SIG-M5 (cell line): Measurements from ENCODE around the gene CD164L2.
"Not testable (repeated sequence)": the region's sequence is repeated elsewhere in the genome, so short reads cannot be mapped to it uniquely, and the experiment has no call there.

Experiments
- DNase-seq: peaks from one replicate; lab custom pipeline; 2025; lab: John Stamatoyannopoulos, UW

Gene CD164L2

GRCh38 chr1:27384797-27385196, 1.7 kb upstream of the CD164L2 start:
- DNase-seq: not testable (repeated sequence)

DNA sequence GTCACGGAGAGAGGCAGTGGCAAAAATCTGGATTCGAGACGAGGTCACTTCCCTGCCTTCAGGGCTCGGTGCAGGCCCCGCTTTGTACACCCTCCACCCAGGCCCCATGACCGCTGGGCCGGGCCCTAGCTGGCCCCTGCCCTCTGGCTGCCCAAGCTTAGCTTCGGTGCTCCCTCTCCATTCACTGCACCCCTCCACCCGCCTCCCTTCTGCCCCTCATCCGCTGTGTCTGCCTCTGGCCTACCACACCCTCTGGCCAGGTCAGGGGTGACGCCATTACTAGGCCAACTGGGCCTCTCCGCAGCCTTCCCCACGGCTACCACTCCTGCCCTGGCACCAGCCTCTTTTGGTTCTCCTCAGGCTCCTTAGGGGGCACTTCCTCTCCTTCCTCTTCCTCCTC, 528 bp upstream of the CD164L2 start:
- no peak for DNase-seq

DNA sequence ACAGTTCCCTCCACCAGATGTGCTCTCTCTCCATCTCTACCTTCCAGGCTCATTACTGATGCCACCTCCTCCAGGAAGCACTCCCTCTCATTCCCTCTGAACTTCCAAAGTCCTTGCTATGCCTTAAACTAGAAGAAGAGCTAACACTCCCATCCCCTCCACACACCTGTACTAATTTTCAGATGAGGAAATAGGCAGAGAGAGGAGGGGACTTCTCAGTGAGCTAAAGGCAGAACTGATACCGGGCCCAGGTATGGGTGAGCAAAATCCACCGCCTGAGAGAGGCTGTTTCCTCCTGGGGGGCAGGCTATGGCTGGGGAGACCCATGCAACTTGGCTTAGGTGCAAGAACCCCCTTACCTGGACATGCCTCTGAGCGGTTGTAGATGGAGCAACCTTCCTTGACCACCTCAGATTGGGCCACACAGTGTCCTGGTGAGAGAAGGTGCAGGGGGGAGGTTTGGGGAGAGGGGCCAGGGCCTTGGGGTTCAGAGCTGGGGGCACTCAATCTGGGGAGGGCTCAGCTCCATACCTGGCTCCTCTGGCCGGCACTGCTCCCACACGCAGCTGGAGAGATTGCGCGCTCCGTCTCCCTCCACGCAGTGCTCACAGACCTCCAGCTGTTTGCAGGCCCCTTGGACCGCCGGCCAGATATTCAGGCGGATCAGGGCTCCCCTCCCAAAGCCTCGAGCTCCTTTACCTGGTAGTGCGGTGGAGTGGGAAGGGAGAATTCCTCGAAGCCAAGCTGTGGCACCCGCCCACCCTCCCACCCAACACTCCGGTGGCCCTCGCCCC, 967 bp downstream of the CD164L2 start:
- no peak for DNase-seq

GRCh38 chr1:27380766-27381733, 2.1 kb downstream of the CD164L2 start:
- DNase-seq: no peak

GRCh38 chr1:27380224-27380623, 2.9 kb downstream of the CD164L2 start:
- DNase-seq: no peak

DNA sequence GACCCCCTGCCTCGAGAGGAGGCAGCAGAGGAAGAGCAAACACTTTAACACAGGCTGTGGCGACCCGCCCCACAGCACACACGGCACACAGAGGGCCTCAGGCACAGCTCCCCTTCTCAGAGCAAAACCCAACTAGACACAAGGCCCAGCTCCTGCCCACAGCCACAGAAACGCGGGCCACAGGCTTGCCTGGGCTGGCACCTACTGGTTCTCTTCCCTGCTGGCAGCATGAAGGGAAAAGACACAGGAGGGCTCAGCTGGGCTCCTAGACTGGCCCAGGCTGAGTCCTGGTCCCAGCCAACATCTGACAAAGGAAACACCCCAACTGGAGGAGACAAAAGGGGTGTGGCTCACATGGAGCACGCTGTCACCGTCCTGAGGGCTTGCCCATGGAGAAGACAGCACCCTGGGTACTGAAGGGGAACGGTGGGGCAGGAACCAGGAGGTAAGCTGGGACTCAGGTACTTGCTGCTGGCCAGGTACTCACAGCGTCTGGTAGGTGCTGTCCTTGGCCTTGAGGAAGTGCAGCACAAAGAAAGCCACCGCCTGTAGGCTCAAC, 3.5 kb downstream of the CD164L2 start:
- DNase-seq: no peak

DNA sequence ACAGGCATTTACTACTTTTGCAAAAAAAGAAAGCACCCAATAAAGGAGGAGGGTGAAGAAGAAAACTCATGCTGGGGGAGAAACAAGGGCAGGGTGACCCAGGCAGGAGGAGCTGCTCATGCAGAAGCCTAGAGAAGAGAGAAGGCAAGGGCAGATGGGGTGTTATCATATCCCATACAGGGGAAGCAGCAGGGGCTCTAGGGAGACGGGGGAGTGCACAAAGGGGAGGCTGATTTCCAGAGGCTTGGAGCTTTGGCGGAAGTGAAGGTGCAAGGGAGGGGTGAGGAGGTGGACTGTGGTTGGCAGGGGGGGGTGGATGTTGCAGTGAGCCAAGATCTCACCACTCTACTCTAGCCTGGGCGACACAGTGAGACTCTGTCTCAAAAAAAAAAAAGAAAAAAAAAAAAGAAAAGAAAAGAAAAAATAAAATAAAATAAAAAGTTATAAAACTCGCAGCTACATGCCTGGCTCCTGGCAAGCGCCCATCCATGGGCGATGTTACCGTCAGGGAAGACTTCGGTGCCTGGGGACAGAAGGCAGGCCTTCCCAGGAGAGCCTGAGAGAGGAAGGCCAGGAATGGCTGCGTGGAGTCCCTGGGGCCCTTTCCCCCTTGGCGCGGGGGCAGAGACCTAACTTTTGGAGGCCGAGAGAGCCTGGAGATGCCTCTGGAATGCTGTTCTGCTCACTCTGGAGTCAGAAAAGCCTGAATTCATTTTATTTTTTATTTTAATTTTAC, 5.2 kb downstream of the CD164L2 start:
- no peak for DNase-seq

GRCh38 chr1:27374362-27375086, 8.6 kb downstream of the CD164L2 start, which contains the start of gene FCN3:
Gene FCN3 (minus strand): TSS chr1:27374824. CDS start chr1:27374818, 6 bp downstream.
- DNase-seq: no peak

GRCh38 chr1:27372808-27373690, 10.1 kb downstream of the CD164L2 start:
- DNase-seq: no peak

DNA sequence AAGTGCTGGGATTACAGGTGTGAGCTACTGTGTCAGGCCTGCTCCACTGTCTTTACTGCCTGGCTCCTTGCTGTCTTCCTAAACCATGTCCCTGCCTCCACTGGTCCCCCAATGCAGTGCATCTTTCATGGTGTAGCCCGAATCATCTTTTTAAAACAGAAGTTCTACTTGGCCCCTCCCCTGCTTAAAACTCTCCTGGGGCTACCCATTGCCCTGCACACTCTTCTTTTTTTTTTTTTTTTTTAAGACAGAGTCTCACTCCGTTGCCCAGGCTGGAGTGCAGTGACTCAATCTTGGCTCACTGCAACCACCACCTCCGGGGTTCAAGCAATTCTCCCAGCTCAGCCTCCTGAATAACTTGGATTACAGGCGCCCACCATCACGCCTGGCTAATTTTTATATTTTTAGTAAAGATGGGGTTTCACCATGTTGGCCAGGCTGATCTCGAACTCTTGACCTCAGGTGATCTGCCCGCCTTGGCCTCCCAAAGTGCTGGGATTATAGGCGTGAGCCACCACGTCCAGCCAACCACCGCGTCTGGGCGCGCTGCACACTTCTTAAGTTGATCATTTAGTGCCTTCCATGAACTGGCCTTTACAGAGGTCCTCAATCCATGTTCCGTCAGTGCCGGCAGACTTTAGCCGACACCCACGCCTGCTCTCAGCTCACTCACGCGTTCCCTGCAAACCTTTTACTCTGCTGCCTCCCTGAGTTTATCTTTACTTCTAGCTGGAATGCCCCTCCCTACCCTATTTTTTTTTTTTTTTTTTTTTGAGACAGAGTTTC, 10.9 kb downstream of the CD164L2 start:
- no peak for DNase-seq

- no peak for DNase-seq
These were observed 14.1 kb downstream of the CD164L2 start for GRCh38 chr1:27368869-27369582.

- DNase-seq: no peak
These were observed 15.9 kb downstream of the CD164L2 start for GRCh38 chr1:27367160-27367650.

- no peak for DNase-seq
These were observed 16.5 kb downstream of the CD164L2 start, which contains the start of gene MAP3K6 for GRCh38 chr1:27366411-27367159. Gene MAP3K6 (minus strand): TSS chr1:27366961. CDS start chr1:27366597, 364 bp downstream.

GRCh38 chr1:27366113-27366410, 17.1 kb downstream of the CD164L2 start:
- no peak for DNase-seq

DNA sequence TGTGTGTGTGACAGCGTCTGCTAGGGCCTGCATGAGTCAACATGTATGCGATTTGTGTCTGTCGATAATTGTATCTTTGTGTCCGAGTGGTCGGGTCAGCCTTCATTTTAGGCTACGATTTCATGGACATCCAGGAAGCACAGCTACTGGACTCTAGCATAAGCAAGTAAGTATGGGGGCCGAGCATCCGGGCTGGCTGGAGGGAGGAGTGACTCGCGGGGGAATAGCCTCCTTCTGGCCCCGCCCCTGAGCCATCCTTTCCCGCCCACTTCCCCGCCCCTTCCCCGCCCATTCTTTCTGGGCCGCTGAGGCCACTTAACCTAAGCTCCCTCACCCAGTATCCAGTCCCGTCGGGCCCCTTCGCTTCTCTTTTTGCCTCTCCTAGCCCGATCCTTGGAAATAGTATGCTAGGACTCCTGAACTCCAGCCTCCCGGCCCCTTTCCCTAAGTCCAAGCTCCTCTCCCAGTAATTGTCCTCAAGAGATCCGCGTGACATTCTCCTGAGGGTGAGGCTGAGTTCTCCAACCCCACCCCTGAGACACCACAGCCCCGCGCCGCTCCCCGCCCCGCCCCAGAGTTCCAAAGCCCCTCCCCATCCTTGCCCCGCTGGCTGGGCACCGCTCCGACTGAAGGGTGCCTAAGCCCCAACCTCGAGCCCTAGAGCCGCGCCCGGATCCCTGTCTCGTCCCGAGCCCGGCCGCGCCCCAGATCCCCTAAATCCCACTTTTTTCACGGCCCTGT, 17.6 kb downstream of the CD164L2 start:
- DNase-seq: no peak

- DNase-seq: no peak
These were observed 18.3 kb downstream of the CD164L2 start for GRCh38 chr1:27364696-27365371.
